Left lung (tissue), 10 donors: Measurements from ENCODE around the gene CHGA. TPM values are rescaled to one million over a fixed set of nuclear protein-coding genes. Genes with fewer than 3 reads are reported as not detected.

Experiments used
- ATAC-seq: fragments of 200-7000 bp; cut with Tn5 transposase; one replicate; pipeline ENCODE4 v1.9.1; 2020; ENCODE audit warnings: moderate library complexity
- DNase-seq, 4 donors: peaks; one replicate each; pipeline ENCODE4 v3.0.0-alpha.2; 2013 to 2020
- H3K27ac ChIP-seq, 2 donors: fragments of 200-600 bp; sonication (generic) in 1 of 2; one replicate each; pipeline versions ENCODE4 v1.5.0 to v1.8.0; 2020 to 2021
- H3K27me3 ChIP-seq, 2 donors: fragments of 200-600 bp; sonication (generic) in 1 of 2; one replicate each; pipeline versions ENCODE4 v1.5.0 to v1.8.0; 2020 to 2021
- H3K36me3 ChIP-seq, 2 donors: fragments of 200-600 bp; sonication (generic) in 1 of 2; one replicate each; pipeline versions ENCODE4 v1.5.0 to v1.8.0; 2020 to 2021
- H3K4me1 ChIP-seq, 2 donors: fragments of 200-600 bp; one replicate each; pipeline ENCODE4 v1.8.0; 2021
- H3K4me3 ChIP-seq, 2 donors: fragments of 200-600 bp; sonication (generic) in 1 of 2; one replicate each; pipeline versions ENCODE4 v1.5.0 to v1.8.0; 2020 to 2021; ENCODE audit warnings: mild to moderate bottlenecking in 1 of 2
- H3K9me3 ChIP-seq, 2 donors: fragments of 200-600 bp; sonication (generic) in 1 of 2; one replicate each; pipeline versions ENCODE4 v1.5.0 to v1.8.0; 2020 to 2021
- CTCF ChIP-seq, 2 donors: fragments of 200-600 bp; sonication (generic) in 1 of 2; IDR thresholded peaks; one replicate each; pipeline versions ENCODE4 v1.5.0 to v1.8.0; 2021; ENCODE audit warnings: antibody characterized with exemption in 2 of 2
- intact Hi-C, 2 donors: fragments of 100-400 bp; cut with DNase I; formaldehyde crosslinking; loops; one replicate each; pipeline versions ENCODE4 v1.11.2 to v1.14.2; 2022
- polyA plus RNA-seq, 6 donors: library from polyadenylated mRNA; unstranded; fragments of 120-200 nt; gene quantifications; one replicate each; pipeline ENCODE4 v1.2.1, GENCODE V29; 2013; ENCODE audit not compliant: insufficient read length in 6 of 6
- total RNA-seq, 2 donors: library from RNA; stranded (reverse); fragmentation: NEBNext Ultra II Directional; extraction: Animal tissue kit (Norgen Biotek cat#: 25700); gene quantifications; one replicate each; pipeline ENCODE4 v1.2.1, GENCODE V29; 2021
- donor health status: DM: no; HTN: yes; CAD: no.
- donor health status: DM: no; HTN: no; CAD: no.

The CHGA gene
- total and polyA plus RNA-seq, 8 donors: 0.12 to 4.5 (median 3.1) TPM; not detected in 1

GRCh38 chr14:92938235-92938875 is 15.4 kb downstream of the CHGA start:
- H3K9me3 ChIP-seq: no peaks in the 10 kb centered on the region
- DNase-seq: peak in 1 of 4 donors; percentile 65

GRCh38 chr14:92938890-92939671 is 16.1 kb downstream of the CHGA start:
- no peak overlapping the region for H3K27ac ChIP-seq

More at GRCh38 chr14:92938235-92938875, 15.4 kb downstream of the CHGA start:
- no peak for ATAC-seq
- no peak for TF ChIP-seq CTCF (IDR thresholded peaks at IDR 0.05)
- no peaks in the 10 kb centered on the region for H3K4me1 ChIP-seq
- H3K27ac ChIP-seq: no peak overlapping the region
- peaks cover 0 to 72% of the 10 kb centered on the region in 2 donors for H3K36me3 ChIP-seq
- intact Hi-C loops: no loop called here
- H3K4me3 ChIP-seq: no peak overlapping the region
- no peaks in the 10 kb centered on the region for H3K27me3 ChIP-seq

GRCh38 chr14:92939699-92940098 is 16.7 kb downstream of the CHGA start:
- H3K4me3 ChIP-seq: no peak overlapping the region
- no peak for DNase-seq
- no peak overlapping the region for H3K27ac ChIP-seq
- peaks cover 0 to 85% of the 10 kb centered on the region in 2 donors for H3K36me3 ChIP-seq
- no peaks in the 10 kb centered on the region for H3K27me3 ChIP-seq
- intact Hi-C loops: no loop called here
- H3K9me3 ChIP-seq: no peaks in the 10 kb centered on the region
- no peaks in the 10 kb centered on the region for H3K4me1 ChIP-seq
- ATAC-seq: no peak
- TF ChIP-seq CTCF (IDR thresholded peaks at IDR 0.05): no peak

More at GRCh38 chr14:92938890-92939671, 16.1 kb downstream of the CHGA start:
- H3K36me3 ChIP-seq: peaks cover 0 to 79% of the 10 kb centered on the region in 2 donors
- no peak overlapping the region for H3K4me3 ChIP-seq
- peak in 1 of 4 donors; percentile 56 for DNase-seq
- intact Hi-C loops: no loop called here
- H3K9me3 ChIP-seq: no peaks in the 10 kb centered on the region
- H3K4me1 ChIP-seq: no peaks in the 10 kb centered on the region
- TF ChIP-seq CTCF (IDR thresholded peaks at IDR 0.05): no peak
- H3K27me3 ChIP-seq: no peaks in the 10 kb centered on the region
- no peak for ATAC-seq

GRCh38 chr14:92940543-92940942 is 17.6 kb downstream of the CHGA start:
- intact Hi-C loops: no loop called here
- DNase-seq (no peak), ATAC-seq (no peak)
- TF ChIP-seq CTCF (IDR thresholded peaks at IDR 0.05): no peak
- no peaks in the 10 kb centered on the region for H3K9me3 ChIP-seq
- H3K4me1 ChIP-seq: no peaks in the 10 kb centered on the region
- H3K36me3 ChIP-seq: peaks cover 0 to 92% of the 10 kb centered on the region in 2 donors
- H3K27me3 ChIP-seq: no peaks in the 10 kb centered on the region
- no peak overlapping the region for H3K4me3 ChIP-seq
- no peak overlapping the region for H3K27ac ChIP-seq

GRCh38 chr14:92941531-92941930 is 18.6 kb downstream of the CHGA start:
- TF ChIP-seq CTCF (IDR thresholded peaks at IDR 0.05): no peak
- no peak overlapping the region for H3K27ac ChIP-seq
- DNase-seq: peak in 1 of 4 donors; percentile 74
- peaks cover 0 to 92% of the 10 kb centered on the region in 2 donors for H3K36me3 ChIP-seq
- intact Hi-C loops: no loop called here
- no peaks in the 10 kb centered on the region for H3K4me1 ChIP-seq
- H3K4me3 ChIP-seq: no peak overlapping the region
- ATAC-seq: no peak
- no peaks in the 10 kb centered on the region for H3K9me3 ChIP-seq
- H3K27me3 ChIP-seq: no peaks in the 10 kb centered on the region
